Neural crest cell (in vitro differentiated cells): ENCODE results near the gene FASN. TPM values are rescaled to one million over a fixed set of nuclear protein-coding genes. Genes with fewer than 3 reads are reported as not detected.
A peak's percentile ranks its signal among the peaks of the same experiment; 100 is the strongest.

Experiments
- DNase-seq: peaks from one replicate; pipeline ENCODE4 v3.0.0; 2021; ENCODE audit warnings: low read depth, mixed read lengths, low spot score
- H3K27ac Mint-ChIP-seq: one replicate; pipeline ENCODE4 v1.8.0; 2021; ENCODE audit warnings: mild to moderate bottlenecking, mixed read lengths; ENCODE audit not compliant: unreplicated experiment
- H3K27me3 Mint-ChIP-seq: 2 replicates; pipeline ENCODE4 v1.8.0; 2021; ENCODE audit warnings: low read depth, mild to moderate bottlenecking, mixed read lengths
- H3K36me3 Mint-ChIP-seq: 2 replicates; pipeline ENCODE4 v1.8.0; 2021; ENCODE audit warnings: low read depth, mild to moderate bottlenecking, mixed read lengths
- H3K4me1 Mint-ChIP-seq: 2 replicates; pipeline ENCODE4 v1.8.0; 2021; ENCODE audit warnings: mixed read lengths
- H3K4me3 Mint-ChIP-seq: one replicate; pipeline ENCODE4 v1.8.0; 2021; ENCODE audit warnings: mild to moderate bottlenecking, mixed read lengths
- H3K9me3 Mint-ChIP-seq: 2 replicates; pipeline ENCODE4 v1.8.0; 2021; ENCODE audit warnings: mixed read lengths
- total RNA-seq: library from RNA; stranded (reverse); gene quantifications from 2 replicates; pipeline ENCODE4 v1.2.1, GENCODE V29; 2021
- TF ChIP-seq, protein P1 (sequence below): fragments of 200-600 bp; sonication (generic); conservative IDR thresholded peaks from 2 replicates; pipeline ENCODE4 v1.5.0; 2021; ENCODE audit warnings: antibody characterized with exemption, mild to moderate bottlenecking

Gene FASN
- total RNA-seq, 1 donor from 2014 or later = 839 TPM

GRCh38 chr17:82059272-82060000 is 38.6 kb downstream of the FASN start:
- no peaks in the 10 kb centered on the region for H3K27me3 Mint-ChIP-seq
- DNase-seq = no peak
- H3K36me3 Mint-ChIP-seq = no peaks in the 10 kb centered on the region
- H3K4me1 Mint-ChIP-seq = no peaks in the 10 kb centered on the region
- TF ChIP-seq, protein P1, sequence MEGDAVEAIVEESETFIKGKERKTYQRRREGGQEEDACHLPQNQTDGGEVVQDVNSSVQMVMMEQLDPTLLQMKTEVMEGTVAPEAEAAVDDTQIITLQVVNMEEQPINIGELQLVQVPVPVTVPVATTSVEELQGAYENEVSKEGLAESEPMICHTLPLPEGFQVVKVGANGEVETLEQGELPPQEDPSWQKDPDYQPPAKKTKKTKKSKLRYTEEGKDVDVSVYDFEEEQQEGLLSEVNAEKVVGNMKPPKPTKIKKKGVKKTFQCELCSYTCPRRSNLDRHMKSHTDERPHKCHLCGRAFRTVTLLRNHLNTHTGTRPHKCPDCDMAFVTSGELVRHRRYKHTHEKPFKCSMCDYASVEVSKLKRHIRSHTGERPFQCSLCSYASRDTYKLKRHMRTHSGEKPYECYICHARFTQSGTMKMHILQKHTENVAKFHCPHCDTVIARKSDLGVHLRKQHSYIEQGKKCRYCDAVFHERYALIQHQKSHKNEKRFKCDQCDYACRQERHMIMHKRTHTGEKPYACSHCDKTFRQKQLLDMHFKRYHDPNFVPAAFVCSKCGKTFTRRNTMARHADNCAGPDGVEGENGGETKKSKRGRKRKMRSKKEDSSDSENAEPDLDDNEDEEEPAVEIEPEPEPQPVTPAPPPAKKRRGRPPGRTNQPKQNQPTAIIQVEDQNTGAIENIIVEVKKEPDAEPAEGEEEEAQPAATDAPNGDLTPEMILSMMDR = no peak
- no peaks in the 10 kb centered on the region for H3K9me3 Mint-ChIP-seq
- peak overlapping the region; percentile 44 for H3K4me3 Mint-ChIP-seq
- no peak overlapping the region for H3K27ac Mint-ChIP-seq

DNA sequence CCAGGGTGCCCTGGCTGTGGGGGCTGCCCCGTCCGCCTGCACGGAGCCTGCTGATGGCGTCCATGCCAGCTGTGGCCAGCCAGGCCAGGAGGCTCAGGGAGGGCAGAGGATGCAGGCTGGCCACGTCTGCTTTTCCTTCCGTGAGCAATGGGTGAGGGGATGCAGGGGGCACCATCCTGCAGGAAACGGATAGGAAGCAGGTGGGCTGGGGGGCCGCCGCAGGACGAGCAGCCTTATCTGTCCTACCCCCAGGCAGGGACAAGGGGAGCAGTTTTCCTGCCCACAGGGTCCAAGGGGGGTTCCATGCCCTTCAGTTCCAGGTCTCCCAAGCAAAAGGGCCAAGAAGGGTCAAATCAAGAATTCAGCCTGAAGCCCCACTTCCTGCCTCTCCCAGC is 39.2 kb downstream of the FASN start:
- H3K27me3 Mint-ChIP-seq = no peaks in the 10 kb centered on the region
- no peak overlapping the region for H3K4me3 Mint-ChIP-seq
- no peak for DNase-seq
- no peaks in the 10 kb centered on the region for H3K4me1 Mint-ChIP-seq
- TF ChIP-seq, protein P1 = no peak
- no peaks in the 10 kb centered on the region for H3K9me3 Mint-ChIP-seq
- H3K36me3 Mint-ChIP-seq = no peaks in the 10 kb centered on the region
- H3K27ac Mint-ChIP-seq = no peak overlapping the region

DNA sequence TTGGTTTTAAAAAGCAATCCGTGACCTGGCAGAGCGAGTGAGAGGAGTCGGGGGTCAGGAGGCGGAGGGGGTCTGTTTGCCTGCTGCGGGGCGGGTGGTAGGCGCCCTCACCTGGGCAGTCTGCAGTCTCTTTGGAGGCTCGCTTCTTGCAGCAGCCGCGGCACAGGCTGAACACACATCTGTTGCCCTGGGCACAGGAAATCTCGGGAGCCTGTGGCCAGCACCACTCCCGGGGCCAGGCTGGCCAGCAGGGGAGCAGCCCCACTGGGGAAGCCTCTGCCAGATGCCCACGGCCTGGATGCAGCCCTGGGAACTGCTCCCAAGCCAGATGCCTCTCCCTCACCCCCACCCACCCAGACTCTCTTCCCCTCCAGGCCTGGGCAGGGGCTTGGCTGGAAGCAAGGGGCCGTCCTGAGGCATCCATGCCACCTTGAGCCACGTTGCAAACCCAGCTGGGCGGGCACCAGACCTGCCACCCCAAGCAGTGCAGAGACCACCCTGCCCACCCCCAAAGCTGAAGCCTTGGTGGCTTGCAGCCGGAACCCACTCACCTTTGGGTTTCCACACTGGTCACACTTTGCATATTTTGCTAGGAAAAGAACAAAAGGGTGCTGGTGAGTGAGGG is 39.7 kb downstream of the FASN start:
- TF ChIP-seq, protein P1 = no peak
- Mint-ChIP-seq H3K4me3 (peak overlapping the region; percentile 70), H3K27me3 (no peaks in the 10 kb centered on the region), H3K27ac (no peak overlapping the region), H3K36me3 (no peaks in the 10 kb centered on the region), H3K4me1 (no peaks in the 10 kb centered on the region), H3K9me3 (no peaks in the 10 kb centered on the region)
- DNase-seq = no peak

- DNase-seq = no peak
- Mint-ChIP-seq H3K27me3 (no peaks in the 10 kb centered on the region), H3K36me3 (no peaks in the 10 kb centered on the region), H3K9me3 (no peaks in the 10 kb centered on the region), H3K27ac (no peak overlapping the region), H3K4me3 (peak overlapping the region; percentile 47), H3K4me1 (no peaks in the 10 kb centered on the region)
- TF ChIP-seq, protein P1 = no peak
These were observed 41.1 kb downstream of the FASN start for GRCh38 chr17:82056729-82057621.

DNA sequence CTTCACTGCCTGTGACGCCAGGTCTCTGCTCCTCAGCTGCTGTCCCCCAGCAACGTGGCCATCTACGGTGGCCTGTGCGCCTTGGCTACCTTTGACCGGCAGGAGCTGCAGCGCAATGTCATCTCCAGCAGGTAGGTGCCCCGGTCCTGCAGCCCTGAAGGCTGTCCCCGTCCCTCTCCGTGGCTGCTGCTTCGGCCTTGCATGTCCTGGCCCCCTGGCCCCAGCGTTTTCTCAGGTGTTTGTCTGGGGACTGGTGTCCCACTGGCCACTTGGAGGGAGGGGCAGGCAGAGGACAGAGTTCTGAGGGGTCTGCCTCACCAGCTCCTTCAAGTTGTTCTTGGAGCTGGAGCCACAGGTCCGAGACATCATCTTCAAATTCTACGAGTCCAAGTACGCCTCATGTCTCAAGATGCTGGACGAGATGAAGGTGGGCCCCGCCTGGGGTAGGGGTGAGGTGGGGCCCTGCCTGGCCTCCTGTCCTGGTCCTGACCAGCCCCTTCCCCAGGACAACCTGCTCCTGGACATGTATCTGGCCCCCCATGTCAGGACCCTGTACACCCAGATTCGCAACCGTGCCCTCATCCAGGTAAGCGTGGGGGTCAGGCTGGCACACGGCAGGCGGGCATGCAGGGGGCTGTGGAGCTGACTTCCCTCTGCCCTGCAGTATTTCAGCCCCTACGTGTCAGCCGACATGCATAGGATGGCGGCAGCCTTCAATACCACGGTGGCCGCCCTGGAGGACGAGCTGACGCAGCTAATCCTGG is 41.9 kb downstream of the FASN start:
- Mint-ChIP-seq H3K36me3 (no peaks in the 10 kb centered on the region), H3K9me3 (no peaks in the 10 kb centered on the region), H3K27me3 (no peaks in the 10 kb centered on the region), H3K27ac (no peak overlapping the region), H3K4me1 (no peaks in the 10 kb centered on the region), H3K4me3 (peak overlapping the region; percentile 47)
- TF ChIP-seq, protein P1 = no peak
- no peak for DNase-seq
